SW 1271 (cell line): ENCODE measurements around the gene CHRNA1.

Experiments
- DNase-seq, 2 experiments: peaks; one replicate each; lab custom pipeline; 2025; lab: John Stamatoyannopoulos, UW

CHRNA1 gene

GRCh38 chr2:174764280-174765255 is at the start of gene CHRNA1:
TSS of gene CHRNA1 (minus strand) at chr2:174764472. CDS start at chr2:174764394, 78 bp downstream.
- DNase-seq, result no peak

- DNase-seq, result no peak
These were observed 47.8 kb upstream of the CHRNA1 start for GRCh38 chr2:174812037-174812436.

DNA sequence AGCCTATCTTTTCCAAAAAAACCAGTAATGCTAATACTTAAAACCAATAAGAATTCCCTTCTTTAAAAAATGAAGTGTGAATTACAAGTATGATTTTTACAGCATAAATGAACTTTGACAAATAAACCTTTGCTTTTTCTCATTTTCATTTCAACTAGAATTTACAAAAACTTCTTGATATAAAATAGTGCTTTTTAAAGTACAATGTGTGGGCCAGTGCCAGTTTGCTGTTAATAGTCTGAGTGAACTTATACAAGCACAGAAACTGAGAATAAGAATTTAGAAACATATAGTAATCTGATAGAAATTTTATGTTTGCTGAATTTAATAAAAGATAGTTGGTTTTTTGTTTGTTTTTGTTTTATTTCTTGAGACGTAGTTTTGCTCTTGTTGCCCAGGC is 43.7 kb upstream of the CHRNA1 start:
- no peak for DNase-seq

DNA sequence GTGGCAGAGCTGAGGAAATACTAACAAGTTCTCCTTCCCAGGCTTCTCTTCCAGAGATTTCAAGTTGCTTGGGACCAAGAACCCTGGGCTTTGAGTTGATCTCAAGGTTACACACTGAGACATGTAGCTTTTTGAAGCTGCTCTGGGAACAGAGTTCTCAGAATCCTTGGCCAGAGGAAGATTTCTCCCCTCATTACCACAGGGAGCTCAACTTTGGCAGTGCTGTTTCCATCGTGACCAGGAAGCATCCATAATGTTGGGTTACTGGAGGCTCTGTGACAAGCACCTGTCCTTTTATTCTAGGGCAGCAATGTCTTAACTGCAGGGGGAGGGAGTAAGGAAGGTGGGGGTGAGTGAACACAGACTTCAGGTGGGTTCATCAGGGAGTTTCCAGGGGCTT is 41.5 kb upstream of the CHRNA1 start:
- no peak for DNase-seq

DNA sequence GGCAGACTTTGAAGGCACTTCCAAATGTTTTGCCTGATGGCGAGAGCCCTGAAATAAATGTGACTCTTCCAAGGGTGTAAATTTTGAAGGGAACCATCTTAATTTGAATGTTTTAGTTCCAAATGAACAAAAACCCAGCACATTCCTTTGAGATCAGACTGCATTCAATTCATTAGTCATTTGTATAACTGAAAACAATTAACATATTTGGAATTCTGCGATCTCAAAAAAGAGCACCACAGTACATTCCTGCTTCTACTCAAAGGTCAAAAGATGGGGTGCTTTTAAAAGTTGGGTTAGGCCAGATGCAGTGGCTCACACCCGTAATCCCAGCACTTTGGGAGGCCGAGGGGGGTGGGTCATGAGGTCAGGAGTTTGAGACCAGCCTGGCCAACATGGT is 38.2 kb upstream of the CHRNA1 start:
- DNase-seq, result no peak

GRCh38 chr2:174800436-174801205 is 36.3 kb upstream of the CHRNA1 start:
- DNase-seq, result no peak

DNA sequence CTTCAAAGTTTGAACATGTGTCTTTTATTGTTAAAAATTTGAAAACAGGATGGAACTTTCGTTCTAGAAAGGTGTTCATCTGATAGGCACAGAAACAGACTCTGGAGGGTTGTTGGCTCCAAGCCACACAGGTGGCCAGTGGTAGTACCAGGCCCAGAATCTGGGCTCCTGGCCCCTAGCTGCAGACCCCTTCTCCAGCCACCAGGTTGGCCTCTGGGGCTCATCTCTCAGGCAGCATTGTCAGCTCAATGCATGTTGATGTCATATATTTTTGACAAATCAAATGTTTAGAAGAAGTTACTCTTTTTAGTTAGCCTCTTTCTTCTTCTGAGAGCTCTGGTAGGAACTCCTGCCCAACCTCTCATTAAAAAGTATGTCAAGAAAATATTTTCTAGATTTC is 34.5 kb upstream of the CHRNA1 start:
- no peak for DNase-seq

DNA sequence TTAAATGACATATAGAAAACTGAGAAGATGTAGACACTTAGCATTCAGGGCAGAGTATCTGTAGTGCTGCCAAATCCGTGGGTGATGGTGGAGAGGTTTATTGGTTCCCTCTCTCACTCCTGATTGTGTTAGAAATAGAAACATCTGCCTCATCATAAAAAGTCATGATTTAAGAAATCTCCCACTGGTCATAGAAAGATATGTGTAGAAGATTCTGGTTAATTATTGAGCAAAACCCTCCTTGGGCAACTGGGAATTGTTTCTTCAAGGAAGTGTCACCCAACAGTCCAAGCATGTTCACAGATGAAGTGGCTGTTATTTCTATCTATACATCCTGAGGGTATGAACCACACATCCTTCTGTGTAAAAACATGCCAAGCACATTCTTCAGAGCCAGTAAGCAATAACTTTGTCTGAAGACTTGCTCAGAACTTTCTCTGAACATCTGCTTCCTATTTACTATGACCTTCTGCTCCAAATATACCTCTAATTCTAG is 33.6 kb upstream of the CHRNA1 start:
- DNase-seq, result no peak

DNA sequence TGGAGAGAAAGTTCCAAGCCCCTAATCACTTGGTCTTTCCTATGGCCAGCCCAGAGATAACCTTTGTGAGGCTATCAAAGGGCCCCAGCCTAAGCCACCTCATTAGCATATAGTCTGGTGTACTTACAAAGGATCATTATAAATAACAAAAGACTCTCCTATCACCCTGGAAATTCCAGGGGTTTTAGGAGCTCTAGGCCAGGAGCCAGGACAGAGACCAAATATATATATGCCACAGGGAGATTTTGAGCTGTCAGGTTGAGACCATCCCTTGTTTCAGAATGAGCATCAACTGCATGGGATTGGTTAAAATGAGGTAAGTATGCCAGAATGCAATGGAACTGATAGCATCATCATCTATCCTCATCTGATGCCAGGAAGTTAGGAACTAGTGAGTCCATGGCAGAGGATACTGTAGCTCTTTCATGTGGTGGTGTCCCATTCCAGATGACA is 32.1 kb upstream of the CHRNA1 start:
- DNase-seq, result no peak

GRCh38 chr2:174794851-174795374 is 30.6 kb upstream of the CHRNA1 start:
- DNase-seq, result no peak

GRCh38 chr2:174792309-174793025 is 28.2 kb upstream of the CHRNA1 start:
- DNase-seq, result no peak

- DNase-seq, result no peak
These were observed 27.5 kb upstream of the CHRNA1 start for GRCh38 chr2:174791746-174792280.

GRCh38 chr2:174791020-174791419 is 26.7 kb upstream of the CHRNA1 start:
- no peak for DNase-seq

GRCh38 chr2:174789001-174789400 is 24.7 kb upstream of the CHRNA1 start:
- DNase-seq, result no peak

GRCh38 chr2:174788291-174788929 is 24.1 kb upstream of the CHRNA1 start:
- no peak for DNase-seq

GRCh38 chr2:174787487-174788205 is 23.4 kb upstream of the CHRNA1 start:
- peak in 1 of 2 experiments; percentile 38 for DNase-seq

- no peak for DNase-seq
These were observed 21.9 kb upstream of the CHRNA1 start for GRCh38 chr2:174786066-174786725.

GRCh38 chr2:174785481-174785880 is 21.2 kb upstream of the CHRNA1 start:
- no peak for DNase-seq

DNA sequence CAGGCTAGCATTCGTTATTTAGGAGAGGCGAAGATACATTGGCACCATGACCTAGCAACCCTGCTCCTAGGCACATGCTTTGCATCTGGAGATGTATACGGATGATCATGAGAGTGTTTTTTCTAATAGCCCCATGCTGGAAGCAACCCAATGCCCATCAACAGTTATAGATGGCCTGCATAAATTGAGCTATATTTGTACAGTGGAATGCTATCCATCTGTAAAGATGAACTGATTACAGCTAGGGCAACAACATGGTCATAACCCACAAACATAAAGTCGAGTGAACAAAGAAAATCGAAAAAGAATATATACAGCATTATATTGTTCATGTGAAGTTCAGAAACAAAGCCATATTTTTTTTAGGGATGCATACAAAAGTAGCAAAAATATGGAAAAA is 20.6 kb upstream of the CHRNA1 start:
- DNase-seq, result no peak

DNA sequence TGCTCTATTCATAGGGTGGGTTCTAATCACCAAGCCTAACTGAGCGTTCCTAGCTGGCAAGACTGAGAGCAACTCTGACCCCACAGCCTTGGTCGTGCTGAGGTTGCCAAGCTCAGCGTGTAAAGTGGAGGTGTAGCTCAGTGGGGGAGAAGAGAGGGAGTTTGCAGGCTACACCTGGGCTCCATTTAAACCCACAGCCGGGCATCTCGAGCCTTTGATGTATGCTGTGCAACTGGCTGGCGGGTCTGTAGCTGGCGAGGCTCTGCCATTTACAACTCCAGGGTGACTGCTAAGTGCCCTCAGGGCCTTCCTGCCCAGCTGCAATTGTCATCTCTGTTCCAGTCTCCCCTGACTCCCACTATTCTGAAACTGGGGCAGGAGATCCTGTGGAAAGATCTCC is 20.0 kb upstream of the CHRNA1 start:
- DNase-seq, result no peak
